Lung (tissue), 12 donors: ENCODE measurements around the gene DUSP16. TPM values are rescaled to one million over a fixed set of nuclear protein-coding genes. Genes with fewer than 3 reads are reported as not detected.
A peak's percentile ranks its signal among the peaks of the same experiment; 100 is the strongest.

ENCODE experiments used
- ATAC-seq: fragments of 200-7000 bp; cut with Tn5 transposase; one replicate; pipeline ENCODE4 v1.9.1; 2020; ENCODE audit warnings: moderate number of reproducible peaks; ENCODE audit not compliant: insufficient read depth, low FRiP score
- DNase-seq, 3 donors: peaks; one replicate each; pipeline ENCODE4 v3.0.0-alpha.2; 2013 to 2017
- H3K27ac ChIP-seq, 2 donors: one replicate each; pipeline ENCODE4 v1.5.1; 2013; ENCODE audit warnings: mild to moderate bottlenecking in 2 of 2, moderate library complexity in 2 of 2, control low read depth in 1 of 2, inconsistent platforms in 1 of 2, low read depth in 1 of 2, low read length in 1 of 2
- H3K27me3 ChIP-seq, 3 donors: one replicate each; pipeline ENCODE4 v1.5.1; 2013; ENCODE audit warnings: low read length in 2 of 3; ENCODE audit not compliant: control insufficient read depth in 3 of 3, insufficient read depth in 3 of 3
- H3K36me3 ChIP-seq, 4 donors: one replicate each; pipeline ENCODE4 v1.5.1; 2013; ENCODE audit warnings: low read length in 4 of 4, mild to moderate bottlenecking in 1 of 4, moderate library complexity in 1 of 4; ENCODE audit not compliant: control insufficient read depth in 4 of 4, insufficient read depth in 4 of 4
- H3K4me1 ChIP-seq, 5 donors: one replicate each; pipeline ENCODE4 v1.5.1; 2013; ENCODE audit warnings: low read length in 5 of 5, mild to moderate bottlenecking in 2 of 5, moderate library complexity in 1 of 5; ENCODE audit not compliant: control insufficient read depth in 5 of 5, insufficient read depth in 5 of 5
- H3K4me3 ChIP-seq: one replicate; pipeline ENCODE4 v1.5.1; 2013; ENCODE audit warnings: mild to moderate bottlenecking, control low read depth, moderate library complexity
- H3K9ac ChIP-seq, 2 donors: one replicate each; pipeline ENCODE4 v1.5.1; 2013; ENCODE audit warnings: low read length in 2 of 2, control low read depth in 1 of 2; ENCODE audit not compliant: insufficient read depth in 1 of 2
- H3K9me3 ChIP-seq, 4 donors: one replicate each; pipeline ENCODE4 v1.5.1; 2013; ENCODE audit warnings: low read length in 3 of 4, mild to moderate bottlenecking in 1 of 4, moderate library complexity in 1 of 4; ENCODE audit not compliant: control insufficient read depth in 4 of 4, insufficient read depth in 3 of 4
- WGBS, 2 donors: extraction: QIAGEN DNeasy Blood & Tissue Kit; methylation state at CpG; one replicate each; pipeline ENCODE4 v1.1.7; 2013; 5-methylcytosine and 5-hydroxymethylcytosine counted together
- polyA plus RNA-seq, 2 donors: library from polyadenylated mRNA; stranded (reverse); fragments of 200-250 nt; gene quantifications; one replicate each; pipeline ENCODE4 v1.2.1, GENCODE V29; 2013
- total RNA-seq, 2 donors: library from RNA; depleted of rRNA in 1 of 2; stranded (reverse); fragments of >200 nt in 1 of 2; gene quantifications; one replicate each; pipeline ENCODE4 v1.2.1, GENCODE V29; 2014 to 2021
- TF ChIP-seq, protein P1 (sequence below): IDR thresholded peaks from 2 replicates; pipeline ENCODE4 v1.5.1; 2012; ENCODE audit warnings: mild to moderate bottlenecking; ENCODE audit errors: control extremely low read depth, extremely low read depth
- donor health status: control.
- donor health status: control.
- donor health status: Bipolar disorder and iron deficiency.
- donor health status: healthy.
- donor health status: DM: yes; HTN: yes; CAD: no.

Gene DUSP16
- total and polyA plus RNA-seq, 4 donors, result 11.1 to 40.0 (median 25.8) TPM

DNA sequence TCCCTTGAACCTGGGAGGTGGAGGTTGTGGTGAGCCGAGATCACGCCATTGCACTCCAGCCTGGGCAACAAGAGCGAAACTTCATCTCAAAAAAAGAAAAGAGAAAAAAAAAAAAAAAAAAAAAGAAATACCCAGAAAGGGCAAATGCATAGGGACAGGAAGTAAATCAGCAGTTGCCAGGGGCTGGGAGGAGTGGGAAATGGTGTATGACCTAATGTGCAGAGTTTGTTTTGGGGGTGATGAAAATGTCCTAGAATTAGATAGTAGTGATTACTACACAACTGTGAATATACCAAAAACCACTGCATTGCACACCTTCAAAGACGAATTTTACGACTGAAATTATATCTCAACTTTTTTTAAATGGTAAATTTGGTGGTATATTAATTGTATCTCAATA, 20.4 kb downstream of the DUSP16 start:
- 95% methylated on average over 5 of the region's 5 CpGs for WGBS, 2 donors
- H3K36me3 ChIP-seq, result peaks cover 0 to 3% (median 0%) of the 10 kb centered on the region in 4 donors
- ATAC-seq, result no peak
- TF ChIP-seq, protein P1, sequence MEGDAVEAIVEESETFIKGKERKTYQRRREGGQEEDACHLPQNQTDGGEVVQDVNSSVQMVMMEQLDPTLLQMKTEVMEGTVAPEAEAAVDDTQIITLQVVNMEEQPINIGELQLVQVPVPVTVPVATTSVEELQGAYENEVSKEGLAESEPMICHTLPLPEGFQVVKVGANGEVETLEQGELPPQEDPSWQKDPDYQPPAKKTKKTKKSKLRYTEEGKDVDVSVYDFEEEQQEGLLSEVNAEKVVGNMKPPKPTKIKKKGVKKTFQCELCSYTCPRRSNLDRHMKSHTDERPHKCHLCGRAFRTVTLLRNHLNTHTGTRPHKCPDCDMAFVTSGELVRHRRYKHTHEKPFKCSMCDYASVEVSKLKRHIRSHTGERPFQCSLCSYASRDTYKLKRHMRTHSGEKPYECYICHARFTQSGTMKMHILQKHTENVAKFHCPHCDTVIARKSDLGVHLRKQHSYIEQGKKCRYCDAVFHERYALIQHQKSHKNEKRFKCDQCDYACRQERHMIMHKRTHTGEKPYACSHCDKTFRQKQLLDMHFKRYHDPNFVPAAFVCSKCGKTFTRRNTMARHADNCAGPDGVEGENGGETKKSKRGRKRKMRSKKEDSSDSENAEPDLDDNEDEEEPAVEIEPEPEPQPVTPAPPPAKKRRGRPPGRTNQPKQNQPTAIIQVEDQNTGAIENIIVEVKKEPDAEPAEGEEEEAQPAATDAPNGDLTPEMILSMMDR, result no peak
- H3K9ac ChIP-seq, result no peak overlapping the region
- H3K4me1 ChIP-seq, result peaks cover 0 to 7% (median 0%) of the 10 kb centered on the region in 5 donors
- H3K27ac ChIP-seq, result no peak overlapping the region
- no peak for DNase-seq
- no peaks in the 10 kb centered on the region for H3K9me3 ChIP-seq
- no peaks in the 10 kb centered on the region for H3K27me3 ChIP-seq
- no peak overlapping the region for H3K4me3 ChIP-seq

DNA sequence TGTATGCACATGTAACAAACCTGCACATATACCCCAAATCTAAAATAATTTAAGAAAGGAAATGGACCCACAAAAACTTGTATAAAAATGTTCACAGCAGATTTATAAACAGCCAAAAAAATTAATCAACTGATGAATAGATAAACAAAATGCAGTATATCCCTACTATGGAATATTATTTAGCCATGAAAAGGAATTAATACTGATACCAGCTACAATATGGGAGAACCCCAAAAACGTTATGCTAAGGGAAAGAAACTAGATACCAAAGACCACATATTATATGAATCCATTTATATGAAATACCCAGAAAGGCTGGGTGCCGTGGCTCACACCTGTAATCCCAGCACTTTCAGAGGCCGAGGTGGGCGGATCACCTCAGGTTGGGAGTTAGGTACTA, 20.9 kb downstream of the DUSP16 start:
- peaks cover 0 to 7% (median 0%) of the 10 kb centered on the region in 5 donors for H3K4me1 ChIP-seq
- no peak overlapping the region for H3K9ac ChIP-seq
- H3K4me3 ChIP-seq, result no peak overlapping the region
- peaks cover 0 to 3% (median 0%) of the 10 kb centered on the region in 4 donors for H3K36me3 ChIP-seq
- H3K27me3 ChIP-seq, result no peaks in the 10 kb centered on the region
- WGBS, 2 donors, result 97% methylated on average over 4 of the region's 4 CpGs
- H3K9me3 ChIP-seq, result no peaks in the 10 kb centered on the region
- TF ChIP-seq, protein P1, result no peak
- ATAC-seq, result no peak
- DNase-seq, result no peak
- no peak overlapping the region for H3K27ac ChIP-seq

GRCh38 chr12:12540261-12541013, 22.2 kb downstream of the DUSP16 start:
- no peak overlapping the region for H3K27ac ChIP-seq
- H3K4me1 ChIP-seq, result peaks cover 0 to 7% (median 0%) of the 10 kb centered on the region in 5 donors
- ATAC-seq, result no peak
- WGBS, 2 donors, result 64 to 76% methylated on average over 5 of the region's 5 CpGs
- no peaks in the 10 kb centered on the region for H3K27me3 ChIP-seq
- H3K36me3 ChIP-seq, result peaks cover 0 to 3% (median 0%) of the 10 kb centered on the region in 4 donors
- TF ChIP-seq, protein P1, result no peak
- peak in 1 of 3 donors; percentile 17 for DNase-seq
- no peaks in the 10 kb centered on the region for H3K9me3 ChIP-seq
- no peak overlapping the region for H3K9ac ChIP-seq
- no peak overlapping the region for H3K4me3 ChIP-seq
